Activated naive CD4-positive, alpha-beta T cell treated with anti-CD3 and anti-CD28 coated beads, Interleukin-2, amount 50 U/mL, for 24 hours (primary cell): ENCODE results near the gene GSKIP.

Experiments used
- H3K27ac Mint-ChIP-seq: one replicate; pipeline ENCODE4 v1.8.0; 2021; ENCODE audit warnings: mild to moderate bottlenecking, mixed read lengths
- H3K27me3 Mint-ChIP-seq: one replicate; pipeline ENCODE4 v1.8.0; 2021; ENCODE audit warnings: mixed read lengths
- H3K36me3 Mint-ChIP-seq: one replicate; pipeline ENCODE4 v1.8.0; 2021; ENCODE audit warnings: mixed read lengths
- H3K4me1 Mint-ChIP-seq: one replicate; pipeline ENCODE4 v1.8.0; 2021; ENCODE audit warnings: mixed read lengths
- H3K4me3 Mint-ChIP-seq: one replicate; pipeline ENCODE4 v1.8.0; 2021; ENCODE audit warnings: mild to moderate bottlenecking, mixed read lengths
- H3K9me3 Mint-ChIP-seq: one replicate; pipeline ENCODE4 v1.8.0; 2021; ENCODE audit warnings: mixed read lengths

Gene GSKIP

GRCh38 chr14:96394047-96394815, 30.9 kb downstream of the GSKIP start:
- Mint-ChIP-seq H3K4me3 (no peak overlapping the region), H3K36me3 (no peaks in the 10 kb centered on the region), H3K27ac (no peak overlapping the region), H3K9me3 (no peaks in the 10 kb centered on the region), H3K4me1 (peaks cover 5% of the 10 kb centered on the region), H3K27me3 (no peaks in the 10 kb centered on the region)

GRCh38 chr14:96398432-96398831, 35.1 kb downstream of the GSKIP start:
- Mint-ChIP-seq H3K27ac (no peak overlapping the region), H3K9me3 (no peaks in the 10 kb centered on the region), H3K27me3 (no peaks in the 10 kb centered on the region), H3K4me1 (no peaks in the 10 kb centered on the region), H3K4me3 (no peak overlapping the region), H3K36me3 (no peaks in the 10 kb centered on the region)

GRCh38 chr14:96398921-96399320, 35.6 kb downstream of the GSKIP start:
- Mint-ChIP-seq H3K27me3 (no peaks in the 10 kb centered on the region), H3K4me3 (no peak overlapping the region), H3K4me1 (no peaks in the 10 kb centered on the region), H3K27ac (no peak overlapping the region), H3K9me3 (no peaks in the 10 kb centered on the region), H3K36me3 (no peaks in the 10 kb centered on the region)

GRCh38 chr14:96399405-96399804, 36.1 kb downstream of the GSKIP start:
- H3K27ac Mint-ChIP-seq, result no peak overlapping the region
- H3K27me3 Mint-ChIP-seq, result peaks cover 1% of the 10 kb centered on the region
- no peaks in the 10 kb centered on the region for H3K9me3 Mint-ChIP-seq
- H3K4me3 Mint-ChIP-seq, result no peak overlapping the region
- H3K4me1 Mint-ChIP-seq, result no peaks in the 10 kb centered on the region
- no peaks in the 10 kb centered on the region for H3K36me3 Mint-ChIP-seq

GRCh38 chr14:96400495-96400894, 37.2 kb downstream of the GSKIP start:
- Mint-ChIP-seq H3K4me1 (no peaks in the 10 kb centered on the region), H3K4me3 (no peak overlapping the region), H3K27me3 (peaks cover 1% of the 10 kb centered on the region)

GRCh38 chr14:96403409-96403808, 40.1 kb downstream of the GSKIP start:
- Mint-ChIP-seq H3K36me3 (no peaks in the 10 kb centered on the region), H3K4me1 (no peaks in the 10 kb centered on the region), H3K27me3 (peaks cover 1% of the 10 kb centered on the region), H3K4me3 (no peak overlapping the region), H3K9me3 (no peaks in the 10 kb centered on the region), H3K27ac (no peak overlapping the region)

More at GRCh38 chr14:96400495-96400894, 37.2 kb downstream of the GSKIP start:
- no peaks in the 10 kb centered on the region for H3K9me3 Mint-ChIP-seq
- H3K27ac Mint-ChIP-seq, result no peak overlapping the region
- no peaks in the 10 kb centered on the region for H3K36me3 Mint-ChIP-seq

- H3K4me1 Mint-ChIP-seq, result no peaks in the 10 kb centered on the region
- no peaks in the 10 kb centered on the region for H3K36me3 Mint-ChIP-seq
- H3K4me3 Mint-ChIP-seq, result no peak overlapping the region
- H3K9me3 Mint-ChIP-seq, result no peaks in the 10 kb centered on the region
- H3K27ac Mint-ChIP-seq, result no peak overlapping the region
- peaks cover 2% of the 10 kb centered on the region for H3K27me3 Mint-ChIP-seq
Measured at GRCh38 chr14:96405677-96406076, 42.4 kb downstream of the GSKIP start.

- Mint-ChIP-seq H3K27ac (no peak overlapping the region), H3K36me3 (no peaks in the 10 kb centered on the region), H3K4me1 (no peaks in the 10 kb centered on the region), H3K9me3 (no peaks in the 10 kb centered on the region), H3K27me3 (peaks cover 2% of the 10 kb centered on the region), H3K4me3 (no peak overlapping the region)
Measured at GRCh38 chr14:96407935-96408570, 44.7 kb downstream of the GSKIP start.

GRCh38 chr14:96408608-96409007, 45.3 kb downstream of the GSKIP start:
- H3K27me3 Mint-ChIP-seq, result peaks cover 2% of the 10 kb centered on the region
- no peak overlapping the region for H3K4me3 Mint-ChIP-seq

GRCh38 chr14:96409701-96410100, 46.4 kb downstream of the GSKIP start:
- H3K4me3 Mint-ChIP-seq, result no peak overlapping the region
- no peaks in the 10 kb centered on the region for H3K9me3 Mint-ChIP-seq
- H3K4me1 Mint-ChIP-seq, result no peaks in the 10 kb centered on the region
- H3K27me3 Mint-ChIP-seq, result peaks cover 1% of the 10 kb centered on the region
- no peak overlapping the region for H3K27ac Mint-ChIP-seq
- no peaks in the 10 kb centered on the region for H3K36me3 Mint-ChIP-seq

More at GRCh38 chr14:96408608-96409007, 45.3 kb downstream of the GSKIP start:
- Mint-ChIP-seq H3K27ac (no peak overlapping the region), H3K36me3 (no peaks in the 10 kb centered on the region), H3K4me1 (no peaks in the 10 kb centered on the region), H3K9me3 (no peaks in the 10 kb centered on the region)

GRCh38 chr14:96410119-96410518, 46.8 kb downstream of the GSKIP start:
- no peak overlapping the region for H3K4me3 Mint-ChIP-seq
- no peaks in the 10 kb centered on the region for H3K36me3 Mint-ChIP-seq
- H3K27me3 Mint-ChIP-seq, result peaks cover 1% of the 10 kb centered on the region
- H3K4me1 Mint-ChIP-seq, result no peaks in the 10 kb centered on the region
- H3K27ac Mint-ChIP-seq, result no peak overlapping the region
- H3K9me3 Mint-ChIP-seq, result no peaks in the 10 kb centered on the region

- no peak overlapping the region for H3K4me3 Mint-ChIP-seq
Measured at GRCh38 chr14:96413526-96413925, 50.2 kb downstream of the GSKIP start.

GRCh38 chr14:96415559-96415958, 52.2 kb downstream of the GSKIP start:
- Mint-ChIP-seq H3K27ac (no peak overlapping the region), H3K36me3 (no peaks in the 10 kb centered on the region), H3K9me3 (no peaks in the 10 kb centered on the region), H3K4me3 (no peak overlapping the region), H3K4me1 (no peaks in the 10 kb centered on the region), H3K27me3 (no peaks in the 10 kb centered on the region)

More at GRCh38 chr14:96413526-96413925, 50.2 kb downstream of the GSKIP start:
- peaks cover 1% of the 10 kb centered on the region for H3K27me3 Mint-ChIP-seq
- no peaks in the 10 kb centered on the region for H3K36me3 Mint-ChIP-seq
- H3K27ac Mint-ChIP-seq, result no peak overlapping the region
- no peaks in the 10 kb centered on the region for H3K9me3 Mint-ChIP-seq
- no peaks in the 10 kb centered on the region for H3K4me1 Mint-ChIP-seq

GRCh38 chr14:96416292-96416691, 53.0 kb downstream of the GSKIP start:
- no peaks in the 10 kb centered on the region for H3K36me3 Mint-ChIP-seq
- no peak overlapping the region for H3K27ac Mint-ChIP-seq
- no peak overlapping the region for H3K4me3 Mint-ChIP-seq
- H3K9me3 Mint-ChIP-seq, result no peaks in the 10 kb centered on the region
- H3K4me1 Mint-ChIP-seq, result no peaks in the 10 kb centered on the region
- H3K27me3 Mint-ChIP-seq, result no peaks in the 10 kb centered on the region

- H3K4me3 Mint-ChIP-seq, result no peak overlapping the region
- no peaks in the 10 kb centered on the region for H3K36me3 Mint-ChIP-seq
- H3K4me1 Mint-ChIP-seq, result no peaks in the 10 kb centered on the region
- no peaks in the 10 kb centered on the region for H3K9me3 Mint-ChIP-seq
- no peaks in the 10 kb centered on the region for H3K27me3 Mint-ChIP-seq
- H3K27ac Mint-ChIP-seq, result no peak overlapping the region
Measured at GRCh38 chr14:96417254-96417653, 53.9 kb downstream of the GSKIP start.

GRCh38 chr14:96418075-96418474, 54.7 kb downstream of the GSKIP start:
- no peaks in the 10 kb centered on the region for H3K4me1 Mint-ChIP-seq
- H3K27me3 Mint-ChIP-seq, result no peaks in the 10 kb centered on the region
- H3K36me3 Mint-ChIP-seq, result no peaks in the 10 kb centered on the region
- H3K27ac Mint-ChIP-seq, result no peak overlapping the region
- H3K4me3 Mint-ChIP-seq, result no peak overlapping the region
- H3K9me3 Mint-ChIP-seq, result no peaks in the 10 kb centered on the region
